ENCODE data around the gene SF3B1. TPM values are rescaled to one million over a fixed set of nuclear protein-coding genes. Genes with fewer than 3 reads are reported as not detected.

Gene SF3B1
- total and polyA plus RNA-seq, 2 of the 13 experiments (the other 11 are each of a cell fraction or from before 2014, with no cell fraction given): 387 to 750 TPM

DNA sequence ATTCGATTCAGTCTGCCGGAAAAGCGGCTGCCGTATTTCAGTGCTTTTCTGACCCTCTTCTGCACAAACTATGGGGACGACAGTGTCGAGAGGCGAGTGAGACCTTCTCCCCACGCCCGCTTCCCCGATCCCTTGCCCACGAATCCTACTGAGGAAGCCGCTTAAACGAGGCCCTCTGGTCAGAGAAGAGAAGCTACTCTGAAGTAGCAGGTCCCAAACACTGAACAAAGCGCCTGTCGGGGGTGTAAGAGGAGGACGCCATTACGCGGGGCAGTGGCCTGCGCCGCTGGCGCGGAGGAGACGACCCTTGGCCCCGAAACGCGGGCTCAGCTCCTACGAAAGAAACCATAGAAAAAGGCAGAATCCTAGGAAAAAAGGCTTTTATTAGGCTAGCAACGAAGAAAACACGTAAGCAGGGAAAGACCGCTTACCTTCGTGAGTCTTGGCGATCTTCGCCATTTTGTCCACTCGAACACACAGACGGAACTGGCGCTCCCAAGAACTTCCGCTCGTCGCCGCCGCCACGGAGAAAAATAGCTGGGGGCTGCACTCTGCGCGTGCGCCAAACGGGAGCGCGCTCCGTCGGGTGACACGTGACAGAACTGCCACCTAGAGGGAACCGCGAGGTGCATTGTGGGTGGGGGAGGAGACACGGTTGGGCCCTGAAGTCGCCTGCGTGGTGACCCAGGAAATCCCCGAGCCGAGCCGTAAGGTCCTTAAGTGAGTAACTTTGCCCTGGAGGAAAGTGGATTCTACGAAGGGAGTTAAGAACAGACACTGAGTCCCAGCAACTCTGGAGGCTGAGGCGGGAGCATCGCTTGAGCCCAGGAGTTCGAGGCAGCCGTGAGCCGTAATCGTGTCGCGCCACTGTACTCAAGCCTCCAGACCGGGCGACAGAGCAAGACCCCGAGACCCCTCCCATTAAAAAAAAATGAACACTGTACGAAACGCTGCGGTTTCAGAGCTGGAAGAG, at the start of gene SF3B1 (continued):
- TF ChIP-seq KAT7 (CRISPR knock-in tag; IDR thresholded peaks at IDR 0.05; ENCODE audit: borderline replicate concordance) (peak; percentile 58; the same call in 1 of the 2 replicates), ZNF282 (IDR thresholded peaks at IDR 0.05; ENCODE audit: partially characterized antibody) (no peak), RAD21 (CRISPR knock-in tag; IDR thresholded peaks at IDR 0.05) (peak; percentile 46), SMC3 (IDR thresholded peaks at IDR 0.05; ENCODE audit: low read length) (peak; percentile 28; the same call in 1 of the 2 replicates), ZNF24 (IDR thresholded peaks at IDR 0.05) (no peak), GABPA (IDR thresholded peaks at IDR 0.05; ENCODE audit: low read depth, low read length) (peak; percentile 81), GABPA (CRISPR knock-in tag; IDR thresholded peaks at IDR 0.05; ENCODE audit: low read depth) (peak; percentile 97), MATR3 (CRISPR knock-in tag; IDR thresholded peaks at IDR 0.05) (no peak)
- TF ChIP-seq, protein P1, sequence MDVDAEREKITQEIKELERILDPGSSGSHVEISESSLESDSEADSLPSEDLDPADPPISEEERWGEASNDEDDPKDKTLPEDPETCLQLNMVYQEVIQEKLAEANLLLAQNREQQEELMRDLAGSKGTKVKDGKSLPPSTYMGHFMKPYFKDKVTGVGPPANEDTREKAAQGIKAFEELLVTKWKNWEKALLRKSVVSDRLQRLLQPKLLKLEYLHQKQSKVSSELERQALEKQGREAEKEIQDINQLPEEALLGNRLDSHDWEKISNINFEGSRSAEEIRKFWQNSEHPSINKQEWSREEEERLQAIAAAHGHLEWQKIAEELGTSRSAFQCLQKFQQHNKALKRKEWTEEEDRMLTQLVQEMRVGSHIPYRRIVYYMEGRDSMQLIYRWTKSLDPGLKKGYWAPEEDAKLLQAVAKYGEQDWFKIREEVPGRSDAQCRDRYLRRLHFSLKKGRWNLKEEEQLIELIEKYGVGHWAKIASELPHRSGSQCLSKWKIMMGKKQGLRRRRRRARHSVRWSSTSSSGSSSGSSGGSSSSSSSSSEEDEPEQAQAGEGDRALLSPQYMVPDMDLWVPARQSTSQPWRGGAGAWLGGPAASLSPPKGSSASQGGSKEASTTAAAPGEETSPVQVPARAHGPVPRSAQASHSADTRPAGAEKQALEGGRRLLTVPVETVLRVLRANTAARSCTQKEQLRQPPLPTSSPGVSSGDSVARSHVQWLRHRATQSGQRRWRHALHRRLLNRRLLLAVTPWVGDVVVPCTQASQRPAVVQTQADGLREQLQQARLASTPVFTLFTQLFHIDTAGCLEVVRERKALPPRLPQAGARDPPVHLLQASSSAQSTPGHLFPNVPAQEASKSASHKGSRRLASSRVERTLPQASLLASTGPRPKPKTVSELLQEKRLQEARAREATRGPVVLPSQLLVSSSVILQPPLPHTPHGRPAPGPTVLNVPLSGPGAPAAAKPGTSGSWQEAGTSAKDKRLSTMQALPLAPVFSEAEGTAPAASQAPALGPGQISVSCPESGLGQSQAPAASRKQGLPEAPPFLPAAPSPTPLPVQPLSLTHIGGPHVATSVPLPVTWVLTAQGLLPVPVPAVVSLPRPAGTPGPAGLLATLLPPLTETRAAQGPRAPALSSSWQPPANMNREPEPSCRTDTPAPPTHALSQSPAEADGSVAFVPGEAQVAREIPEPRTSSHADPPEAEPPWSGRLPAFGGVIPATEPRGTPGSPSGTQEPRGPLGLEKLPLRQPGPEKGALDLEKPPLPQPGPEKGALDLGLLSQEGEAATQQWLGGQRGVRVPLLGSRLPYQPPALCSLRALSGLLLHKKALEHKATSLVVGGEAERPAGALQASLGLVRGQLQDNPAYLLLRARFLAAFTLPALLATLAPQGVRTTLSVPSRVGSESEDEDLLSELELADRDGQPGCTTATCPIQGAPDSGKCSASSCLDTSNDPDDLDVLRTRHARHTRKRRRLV (CRISPR knock-in tag; IDR thresholded peaks at IDR 0.05): peak; percentile 88
- TF ChIP-seq, protein P2, sequence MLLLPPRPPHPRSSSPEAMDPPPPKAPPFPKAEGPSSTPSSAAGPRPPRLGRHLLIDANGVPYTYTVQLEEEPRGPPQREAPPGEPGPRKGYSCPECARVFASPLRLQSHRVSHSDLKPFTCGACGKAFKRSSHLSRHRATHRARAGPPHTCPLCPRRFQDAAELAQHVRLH (CRISPR knock-in tag; IDR thresholded peaks at IDR 0.05; ENCODE audit: borderline replicate concordance, low read depth): peak; percentile 88; the same call in 1 of the 2 replicates
- TF ChIP-seq, protein P3, sequence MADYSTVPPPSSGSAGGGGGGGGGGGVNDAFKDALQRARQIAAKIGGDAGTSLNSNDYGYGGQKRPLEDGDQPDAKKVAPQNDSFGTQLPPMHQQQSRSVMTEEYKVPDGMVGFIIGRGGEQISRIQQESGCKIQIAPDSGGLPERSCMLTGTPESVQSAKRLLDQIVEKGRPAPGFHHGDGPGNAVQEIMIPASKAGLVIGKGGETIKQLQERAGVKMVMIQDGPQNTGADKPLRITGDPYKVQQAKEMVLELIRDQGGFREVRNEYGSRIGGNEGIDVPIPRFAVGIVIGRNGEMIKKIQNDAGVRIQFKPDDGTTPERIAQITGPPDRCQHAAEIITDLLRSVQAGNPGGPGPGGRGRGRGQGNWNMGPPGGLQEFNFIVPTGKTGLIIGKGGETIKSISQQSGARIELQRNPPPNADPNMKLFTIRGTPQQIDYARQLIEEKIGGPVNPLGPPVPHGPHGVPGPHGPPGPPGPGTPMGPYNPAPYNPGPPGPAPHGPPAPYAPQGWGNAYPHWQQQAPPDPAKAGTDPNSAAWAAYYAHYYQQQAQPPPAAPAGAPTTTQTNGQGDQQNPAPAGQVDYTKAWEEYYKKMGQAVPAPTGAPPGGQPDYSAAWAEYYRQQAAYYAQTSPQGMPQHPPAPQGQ (CRISPR knock-in tag; IDR thresholded peaks at IDR 0.05; ENCODE audit: borderline replicate concordance): no peak
- TF ChIP-seq, protein P4, sequence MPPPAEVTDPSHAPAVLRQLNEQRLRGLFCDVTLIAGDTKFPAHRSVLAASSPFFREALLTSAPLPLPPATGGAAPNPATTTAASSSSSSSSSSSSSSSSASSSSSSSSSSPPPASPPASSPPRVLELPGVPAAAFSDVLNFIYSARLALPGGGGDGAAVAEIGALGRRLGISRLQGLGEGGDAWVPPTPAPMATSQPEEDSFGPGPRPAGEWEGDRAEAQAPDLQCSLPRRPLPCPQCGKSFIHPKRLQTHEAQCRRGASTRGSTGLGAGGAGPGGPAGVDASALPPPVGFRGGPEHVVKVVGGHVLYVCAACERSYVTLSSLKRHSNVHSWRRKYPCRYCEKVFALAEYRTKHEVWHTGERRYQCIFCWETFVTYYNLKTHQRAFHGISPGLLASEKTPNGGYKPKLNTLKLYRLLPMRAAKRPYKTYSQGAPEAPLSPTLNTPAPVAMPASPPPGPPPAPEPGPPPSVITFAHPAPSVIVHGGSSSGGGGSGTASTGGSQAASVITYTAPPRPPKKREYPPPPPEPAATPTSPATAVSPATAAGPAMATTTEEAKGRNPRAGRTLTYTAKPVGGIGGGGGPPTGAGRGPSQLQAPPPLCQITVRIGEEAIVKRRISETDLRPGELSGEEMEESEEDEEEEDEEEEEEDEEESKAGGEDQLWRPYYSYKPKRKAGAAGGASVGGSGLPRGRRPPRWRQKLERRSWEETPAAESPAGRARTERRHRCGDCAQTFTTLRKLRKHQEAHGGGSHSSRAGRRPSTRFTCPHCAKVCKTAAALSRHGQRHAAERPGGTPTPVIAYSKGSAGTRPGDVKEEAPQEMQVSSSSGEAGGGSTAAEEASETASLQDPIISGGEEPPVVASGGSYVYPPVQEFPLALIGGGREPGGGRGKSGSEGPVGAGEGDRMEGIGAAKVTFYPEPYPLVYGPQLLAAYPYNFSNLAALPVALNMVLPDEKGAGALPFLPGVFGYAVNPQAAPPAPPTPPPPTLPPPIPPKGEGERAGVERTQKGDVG (CRISPR knock-in tag; IDR thresholded peaks at IDR 0.05; ENCODE audit: borderline replicate concordance): peak; percentile 78; the same call in 1 of the 2 replicates
- TF ChIP-seq, protein P5, sequence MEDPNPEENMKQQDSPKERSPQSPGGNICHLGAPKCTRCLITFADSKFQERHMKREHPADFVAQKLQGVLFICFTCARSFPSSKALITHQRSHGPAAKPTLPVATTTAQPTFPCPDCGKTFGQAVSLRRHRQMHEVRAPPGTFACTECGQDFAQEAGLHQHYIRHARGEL (CRISPR knock-in tag; IDR thresholded peaks at IDR 0.05): no peak
- TF ChIP-seq, protein P6, sequence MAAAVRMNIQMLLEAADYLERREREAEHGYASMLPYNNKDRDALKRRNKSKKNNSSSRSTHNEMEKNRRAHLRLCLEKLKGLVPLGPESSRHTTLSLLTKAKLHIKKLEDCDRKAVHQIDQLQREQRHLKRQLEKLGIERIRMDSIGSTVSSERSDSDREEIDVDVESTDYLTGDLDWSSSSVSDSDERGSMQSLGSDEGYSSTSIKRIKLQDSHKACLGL (CRISPR knock-in tag; IDR thresholded peaks at IDR 0.05): peak; percentile 74
- TF ChIP-seq, protein P7, sequence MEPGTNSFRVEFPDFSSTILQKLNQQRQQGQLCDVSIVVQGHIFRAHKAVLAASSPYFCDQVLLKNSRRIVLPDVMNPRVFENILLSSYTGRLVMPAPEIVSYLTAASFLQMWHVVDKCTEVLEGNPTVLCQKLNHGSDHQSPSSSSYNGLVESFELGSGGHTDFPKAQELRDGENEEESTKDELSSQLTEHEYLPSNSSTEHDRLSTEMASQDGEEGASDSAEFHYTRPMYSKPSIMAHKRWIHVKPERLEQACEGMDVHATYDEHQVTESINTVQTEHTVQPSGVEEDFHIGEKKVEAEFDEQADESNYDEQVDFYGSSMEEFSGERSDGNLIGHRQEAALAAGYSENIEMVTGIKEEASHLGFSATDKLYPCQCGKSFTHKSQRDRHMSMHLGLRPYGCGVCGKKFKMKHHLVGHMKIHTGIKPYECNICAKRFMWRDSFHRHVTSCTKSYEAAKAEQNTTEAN (CRISPR knock-in tag; conservative IDR thresholded peaks at IDR 0.05): peak; percentile 61
